ENCODE measurements around the gene VAPB.
"Not testable (repeated sequence)": the region's sequence is repeated elsewhere in the genome, so short reads cannot be mapped to it uniquely, and the experiment has no call there.

GRCh38 chr20:58414786-58415185, 25.8 kb downstream of the VAPB start:
- TF ChIP-seq FOXP2 (optimal IDR thresholded peaks at IDR 0.05; ENCODE audit: control extremely low read depth, extremely low read length, insufficient read depth); EZH2 (IDR thresholded peaks at IDR 0.05); POLR2AphosphoS5 (IDR thresholded peaks at IDR 0.05; ENCODE audit: borderline replicate concordance, low read depth, low read length): not testable (repeated sequence)

All from SK-N-MC (cell line).